22Rv1 (cell line): ENCODE results near the gene VWA8.
"Not testable (repeated sequence)": the region's sequence is repeated elsewhere in the genome, so short reads cannot be mapped to it uniquely, and the experiment has no call there.

Experiments
- H3K27ac ChIP-seq: fragments of 450-650 bp; 2 replicates; pipeline ENCODE4 v1.5.1; 2017
- CTCF ChIP-seq: fragments of 450-650 bp; IDR thresholded peaks from 2 replicates; pipeline ENCODE4 v1.5.1; 2017; ENCODE audit warnings: mild to moderate bottlenecking
- ZFX ChIP-seq: fragments of 450-650 bp; IDR thresholded peaks from 2 replicates; pipeline ENCODE4 v1.6.1; 2017; ENCODE audit warnings: antibody characterized with exemption, borderline replicate concordance

The VWA8 gene

GRCh38 chr13:41579168-41579567, 381.7 kb downstream of the VWA8 start:
- no peak for TF ChIP-seq ZFX
- TF ChIP-seq CTCF = no peak
- no peak overlapping the region for H3K27ac ChIP-seq

- no peak overlapping the region for H3K27ac ChIP-seq
- no peak for TF ChIP-seq ZFX
- no peak for TF ChIP-seq CTCF
Measured at GRCh38 chr13:41578371-41578770, 382.5 kb downstream of the VWA8 start.

- TF ChIP-seq ZFX (no peak), CTCF (no peak)
Measured at GRCh38 chr13:41577436-41577835, 383.5 kb downstream of the VWA8 start.

GRCh38 chr13:41573640-41574039, 387.3 kb downstream of the VWA8 start:
- H3K27ac ChIP-seq = not testable (repeated sequence)

More at GRCh38 chr13:41577436-41577835, 383.5 kb downstream of the VWA8 start:
- H3K27ac ChIP-seq = no peak overlapping the region

GRCh38 chr13:41571817-41572340, 389.0 kb downstream of the VWA8 start:
- not testable (repeated sequence) for H3K27ac ChIP-seq

GRCh38 chr13:41568972-41569351, 391.9 kb downstream of the VWA8 start:
- no peak for TF ChIP-seq CTCF
- TF ChIP-seq ZFX = no peak
- no peak overlapping the region for H3K27ac ChIP-seq

- TF ChIP-seq CTCF (no peak), ZFX (no peak)
- no peak overlapping the region for H3K27ac ChIP-seq
Measured at GRCh38 chr13:41568143-41568971, 392.6 kb downstream of the VWA8 start.

- no peak for TF ChIP-seq CTCF
- no peak for TF ChIP-seq ZFX
- no peak overlapping the region for H3K27ac ChIP-seq
Measured at GRCh38 chr13:41567363-41567762, 393.5 kb downstream of the VWA8 start.
